Left lung (tissue), 10 donors: ENCODE data around the gene CARS1. TPM values are rescaled to one million over a fixed set of nuclear protein-coding genes. Genes with fewer than 3 reads are reported as not detected.
A peak's percentile ranks its signal among the peaks of the same experiment; 100 is the strongest.

Source experiments
- ATAC-seq: fragments of 200-7000 bp; cut with Tn5 transposase; one replicate; pipeline ENCODE4 v1.9.1; 2020; ENCODE audit warnings: moderate library complexity
- DNase-seq, 4 donors: peaks; one replicate each; pipeline ENCODE4 v3.0.0-alpha.2; 2013 to 2020
- H3K27ac ChIP-seq, 2 donors: fragments of 200-600 bp; sonication (generic) in 1 of 2; one replicate each; pipeline versions ENCODE4 v1.5.0 to v1.8.0; 2020 to 2021
- H3K27me3 ChIP-seq, 2 donors: fragments of 200-600 bp; sonication (generic) in 1 of 2; one replicate each; pipeline versions ENCODE4 v1.5.0 to v1.8.0; 2020 to 2021
- H3K36me3 ChIP-seq, 2 donors: fragments of 200-600 bp; sonication (generic) in 1 of 2; one replicate each; pipeline versions ENCODE4 v1.5.0 to v1.8.0; 2020 to 2021
- H3K4me1 ChIP-seq, 2 donors: fragments of 200-600 bp; one replicate each; pipeline ENCODE4 v1.8.0; 2021
- H3K4me3 ChIP-seq, 2 donors: fragments of 200-600 bp; sonication (generic) in 1 of 2; one replicate each; pipeline versions ENCODE4 v1.5.0 to v1.8.0; 2020 to 2021; ENCODE audit warnings: mild to moderate bottlenecking in 1 of 2
- H3K9me3 ChIP-seq, 2 donors: fragments of 200-600 bp; sonication (generic) in 1 of 2; one replicate each; pipeline versions ENCODE4 v1.5.0 to v1.8.0; 2020 to 2021
- CTCF ChIP-seq, 2 donors: fragments of 200-600 bp; sonication (generic) in 1 of 2; IDR thresholded peaks; one replicate each; pipeline versions ENCODE4 v1.5.0 to v1.8.0; 2021; ENCODE audit warnings: antibody characterized with exemption in 2 of 2
- intact Hi-C, 2 donors: fragments of 100-400 bp; cut with DNase I; formaldehyde crosslinking; loops; one replicate each; pipeline versions ENCODE4 v1.11.2 to v1.14.2; 2022
- polyA plus RNA-seq, 6 donors: library from polyadenylated mRNA; unstranded; fragments of 120-200 nt; gene quantifications; one replicate each; pipeline ENCODE4 v1.2.1, GENCODE V29; 2013; ENCODE audit not compliant: insufficient read length in 6 of 6
- total RNA-seq, 2 donors: library from RNA; stranded (reverse); fragmentation: NEBNext Ultra II Directional; extraction: Animal tissue kit (Norgen Biotek cat#: 25700); gene quantifications; one replicate each; pipeline ENCODE4 v1.2.1, GENCODE V29; 2021
- donor health status: DM: no; HTN: yes; CAD: no.
- donor health status: DM: no; HTN: no; CAD: no.

CARS1 gene
- total and polyA plus RNA-seq, 8 donors = 28.3 to 49.9 (median 31.4) TPM

GRCh38 chr11:3104051-3104714 is 47.0 kb upstream of the CARS1 start:
- Histone ChIP-seq H3K36me3 (peaks cover 0 to 76% of the 10 kb centered on the region in 2 donors), H3K27me3 (no peaks in the 10 kb centered on the region), H3K27ac (no peak overlapping the region), H3K4me1 (peaks cover 0 to 19% of the 10 kb centered on the region in 2 donors), H3K4me3 (no peak overlapping the region), H3K9me3 (no peaks in the 10 kb centered on the region)
- DNase-seq = no peak
- no peak for ATAC-seq
- intact Hi-C loops = no loop called here
- TF ChIP-seq CTCF (IDR thresholded peaks at IDR 0.05) = no peak

DNA sequence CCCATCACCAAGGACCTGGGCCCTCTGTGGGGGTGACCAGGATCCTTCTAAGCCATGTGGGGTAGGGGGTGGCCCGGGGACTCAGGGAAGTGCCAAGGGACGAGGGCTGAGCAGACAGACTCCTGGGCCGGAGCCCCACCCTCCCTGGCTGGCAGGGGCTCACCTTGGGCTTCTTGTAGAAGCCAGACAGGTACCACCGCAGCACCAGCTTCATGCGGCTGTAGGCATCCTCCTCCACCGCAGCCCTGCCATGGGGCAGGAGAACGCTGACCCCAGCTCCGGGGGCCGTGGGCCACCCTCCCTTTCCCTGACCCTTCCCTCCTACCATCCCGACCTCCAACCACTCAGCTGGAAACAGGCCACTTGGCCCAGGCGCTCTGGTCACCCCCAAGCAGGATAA is 45.9 kb upstream of the CARS1 start:
- H3K9me3 ChIP-seq = no peaks in the 10 kb centered on the region
- no peak for TF ChIP-seq CTCF (IDR thresholded peaks at IDR 0.05)
- no peaks in the 10 kb centered on the region for H3K27me3 ChIP-seq
- intact Hi-C loops = no loop called here
- H3K4me1 ChIP-seq = peaks cover 0 to 22% of the 10 kb centered on the region in 2 donors
- ATAC-seq = no peak
- no peak for DNase-seq
- peaks cover 0 to 72% of the 10 kb centered on the region in 2 donors for H3K36me3 ChIP-seq
- H3K27ac ChIP-seq = no peak overlapping the region
- no peak overlapping the region for H3K4me3 ChIP-seq

GRCh38 chr11:3102641-3102921 is 45.4 kb upstream of the CARS1 start:
- H3K27ac ChIP-seq = no peak overlapping the region
- H3K4me3 ChIP-seq = no peak overlapping the region
- intact Hi-C loops = no loop called here
- H3K4me1 ChIP-seq = peaks cover 0 to 22% of the 10 kb centered on the region in 2 donors
- TF ChIP-seq CTCF (IDR thresholded peaks at IDR 0.05) = no peak
- no peak for ATAC-seq
- H3K9me3 ChIP-seq = no peaks in the 10 kb centered on the region
- DNase-seq = no peak
- H3K36me3 ChIP-seq = peaks cover 0 to 71% of the 10 kb centered on the region in 2 donors
- H3K27me3 ChIP-seq = no peaks in the 10 kb centered on the region

GRCh38 chr11:3101921-3102640 is 44.9 kb upstream of the CARS1 start:
- no peak for ATAC-seq
- H3K36me3 ChIP-seq = peaks cover 0 to 68% of the 10 kb centered on the region in 2 donors
- H3K4me3 ChIP-seq = no peak overlapping the region
- peaks cover 0 to 22% of the 10 kb centered on the region in 2 donors for H3K4me1 ChIP-seq
- intact Hi-C loops = no loop called here
- H3K27me3 ChIP-seq = no peaks in the 10 kb centered on the region
- H3K27ac ChIP-seq = no peak overlapping the region
- H3K9me3 ChIP-seq = no peaks in the 10 kb centered on the region
- TF ChIP-seq CTCF (IDR thresholded peaks at IDR 0.05) = no peak
- DNase-seq = no peak

GRCh38 chr11:3099178-3099577 is 42.0 kb upstream of the CARS1 start:
- no peaks in the 10 kb centered on the region for H3K9me3 ChIP-seq
- no peaks in the 10 kb centered on the region for H3K27me3 ChIP-seq
- DNase-seq (no peak), ATAC-seq (no peak)
- intact Hi-C loops = no loop called here
- no peak for TF ChIP-seq CTCF (IDR thresholded peaks at IDR 0.05)
- peaks cover 0 to 53% of the 10 kb centered on the region in 2 donors for H3K36me3 ChIP-seq
- H3K4me1 ChIP-seq = peaks cover 0 to 27% of the 10 kb centered on the region in 2 donors
- H3K4me3 ChIP-seq = no peak overlapping the region
- peak overlapping the region in 1 of 2 donors; percentile 13 for H3K27ac ChIP-seq
